H9 (cell line): Measurements from ENCODE around the gene PRR12. TPM values are rescaled to one million over a fixed set of nuclear protein-coding genes. Genes with fewer than 3 reads are reported as not detected.

Experiments used
- DNase-seq: peaks from one replicate; pipeline ENCODE4 v3.0.0-alpha.2; 2017
- H2AFZ ChIP-seq: one replicate; pipeline ENCODE4 v1.6.1; 2013; ENCODE audit warnings: mild to moderate bottlenecking, low read length, control low read depth, moderate library complexity
- H2AK5ac ChIP-seq: 2 replicates; pipeline ENCODE4 v1.6.1; 2013; ENCODE audit warnings: low read length, control low read depth, mixed read lengths; ENCODE audit not compliant: insufficient read length
- H2BK120ac ChIP-seq: one replicate; pipeline ENCODE4 v1.6.1; 2013; ENCODE audit warnings: low read depth, mild to moderate bottlenecking, low read length, control low read depth, inconsistent platforms; ENCODE audit not compliant: poor library complexity, severe bottlenecking
- H2BK12ac ChIP-seq: 2 replicates; pipeline ENCODE4 v1.6.1; 2013; ENCODE audit warnings: low read length, control low read depth, mixed read lengths, low read depth; ENCODE audit not compliant: insufficient read length
- H2BK15ac ChIP-seq: 2 replicates; pipeline ENCODE4 v1.6.1; 2013; ENCODE audit warnings: low read depth, low read length, control low read depth
- H2BK20ac ChIP-seq: one replicate; pipeline ENCODE4 v1.6.1; 2013; ENCODE audit warnings: low read depth, mild to moderate bottlenecking, low read length, control low read depth, inconsistent platforms; ENCODE audit not compliant: poor library complexity, severe bottlenecking
- H2BK5ac ChIP-seq: 2 replicates; pipeline ENCODE4 v1.6.1; 2013; ENCODE audit warnings: low read length, control low read depth, mixed read lengths; ENCODE audit not compliant: insufficient read length
- H3K14ac ChIP-seq: 2 replicates; pipeline ENCODE4 v1.6.1; 2013; ENCODE audit warnings: low read length, control low read depth; ENCODE audit not compliant: insufficient read depth
- H3K18ac ChIP-seq: 2 replicates; pipeline ENCODE4 v1.6.1; 2013; ENCODE audit warnings: low read depth, mild to moderate bottlenecking, mixed read lengths, low read length, control low read depth; ENCODE audit not compliant: insufficient read length
- H3K23ac ChIP-seq: 2 replicates; pipeline ENCODE4 v1.6.1; 2013; ENCODE audit warnings: low read length, control low read depth, mixed read lengths, low read depth; ENCODE audit not compliant: insufficient read length
- H3K23me2 ChIP-seq: 2 replicates; pipeline ENCODE4 v1.6.1; 2013; ENCODE audit warnings: low read depth, mild to moderate bottlenecking, mixed read lengths, low read length, control low read depth; ENCODE audit not compliant: insufficient read length, poor library complexity, severe bottlenecking
- H3K27ac ChIP-seq: 2 replicates; pipeline ENCODE4 v1.5.1; 2013; ENCODE audit warnings: low read length, control low read depth, mixed read lengths, low read depth; ENCODE audit not compliant: insufficient read length
- H3K27me3 ChIP-seq: 2 replicates; pipeline ENCODE4 v1.6.1; 2013; ENCODE audit warnings: low read length, control low read depth, inconsistent platforms; ENCODE audit not compliant: insufficient read depth
- H3K4ac ChIP-seq: 2 replicates; pipeline ENCODE4 v1.6.1; 2013; ENCODE audit warnings: low read depth, mild to moderate bottlenecking, control low read depth, inconsistent platforms, low read length, moderate library complexity
- H3K4me1 ChIP-seq: 2 replicates; pipeline ENCODE4 v1.6.1; 2013; ENCODE audit warnings: low read length, control low read depth, inconsistent platforms; ENCODE audit not compliant: insufficient read depth
- H3K4me2 ChIP-seq: 2 replicates; pipeline ENCODE4 v1.6.1; 2013; ENCODE audit warnings: low read length, control low read depth, mixed read lengths; ENCODE audit not compliant: insufficient read length, insufficient read depth
- H3K56ac ChIP-seq: 2 replicates; pipeline ENCODE4 v1.6.1; 2013; ENCODE audit warnings: low read depth, mild to moderate bottlenecking, mixed read lengths, low read length, control low read depth; ENCODE audit not compliant: insufficient read length
- H3K79me1 ChIP-seq: 2 replicates; pipeline ENCODE4 v1.6.1; 2013; ENCODE audit warnings: low read depth, mild to moderate bottlenecking, moderate library complexity, low read length, control low read depth, inconsistent platforms; ENCODE audit not compliant: insufficient read depth, poor library complexity, severe bottlenecking
- H3K79me2 ChIP-seq: 2 replicates; pipeline ENCODE4 v1.6.1; 2013; ENCODE audit warnings: low read length, control low read depth, inconsistent platforms; ENCODE audit not compliant: insufficient read depth
- H3K9ac ChIP-seq: 2 replicates; pipeline ENCODE4 v1.6.1; 2013; ENCODE audit warnings: low read length, control low read depth, mixed read lengths; ENCODE audit not compliant: insufficient read length; ENCODE audit errors: extremely low read depth
- H3K9me3 ChIP-seq: one replicate; pipeline ENCODE4 v1.6.1; 2013; ENCODE audit warnings: low read depth, low read length, inconsistent platforms; ENCODE audit not compliant: control insufficient read depth
- H3T11ph ChIP-seq: one replicate; pipeline ENCODE4 v1.6.1; 2013; ENCODE audit warnings: mild to moderate bottlenecking, low read length, control low read depth, inconsistent platforms
- H4K20me1 ChIP-seq: one replicate; pipeline ENCODE4 v1.6.1; 2013; ENCODE audit not compliant: control insufficient read depth, insufficient read length, insufficient read depth
- H4K5ac ChIP-seq: 2 replicates; pipeline ENCODE4 v1.6.1; 2013; ENCODE audit warnings: low read depth, mild to moderate bottlenecking, mixed read lengths, low read length, control low read depth; ENCODE audit not compliant: insufficient read length
- H4K8ac ChIP-seq: replicated peaks from 2 replicates; pipeline ENCODE4 v1.6.1; 2013; ENCODE audit warnings: low read length, control low read depth, mixed read lengths, low read depth; ENCODE audit not compliant: insufficient read length
- H4K91ac ChIP-seq: 2 replicates; pipeline ENCODE4 v1.6.1; 2013; ENCODE audit warnings: low read depth, mild to moderate bottlenecking, moderate library complexity, mixed read lengths, low read length, control low read depth; ENCODE audit not compliant: insufficient read length
- H3K27ac Mint-ChIP-seq, 3 experiments: 2 replicates in 2 of 3; 3 replicates in 1 of 3; pipeline ENCODE4 v1.8.0; 2020 to 2021; ENCODE audit warnings: mixed read lengths in 3 of 3, mild to moderate bottlenecking in 1 of 3, moderate library complexity in 1 of 3
- H3K27me3 Mint-ChIP-seq: 2 replicates; pipeline ENCODE4 v1.8.0; 2021; ENCODE audit warnings: low read depth, mild to moderate bottlenecking, moderate library complexity, mixed read lengths
- H3K36me3 Mint-ChIP-seq, 3 experiments: 2 replicates in 2 of 3; 3 replicates in 1 of 3; pipeline ENCODE4 v1.8.0; 2020 to 2021; ENCODE audit warnings: low read depth in 3 of 3, mixed read lengths in 3 of 3; ENCODE audit not compliant: insufficient read depth in 1 of 3
- H3K4me1 Mint-ChIP-seq, 2 experiments: 2 replicates each; pipeline ENCODE4 v1.8.0; 2020; ENCODE audit warnings: mixed read lengths in 2 of 2
- H3K4me3 Mint-ChIP-seq, 2 experiments: 2 replicates in 1 of 2; 3 replicates in 1 of 2; pipeline ENCODE4 v1.8.0; 2020 to 2021; ENCODE audit warnings: mild to moderate bottlenecking in 2 of 2, mixed read lengths in 2 of 2, moderate library complexity in 1 of 2
- H3K9me3 Mint-ChIP-seq, 2 experiments: 2 replicates in 1 of 2; 3 replicates in 1 of 2; pipeline ENCODE4 v1.8.0; 2020; ENCODE audit warnings: mild to moderate bottlenecking in 2 of 2, mixed read lengths in 2 of 2, moderate library complexity in 1 of 2
- CTCF ChIP-seq: fragments of 200-600 bp; sonication (generic); conservative IDR thresholded peaks from 3 replicates; pipeline ENCODE4 v1.8.0; 2021; ENCODE audit warnings: antibody characterized with exemption, mild to moderate bottlenecking
- WGBS: extraction: QIAGEN DNeasy Blood & Tissue Kit; methylation state at CpG from one replicate; pipeline ENCODE4 v1.1.7; 2013; ENCODE audit warnings: missing lambda C conversion rate, low lambda C conversion rate, mixed read lengths; ENCODE audit not compliant: insufficient read length; ENCODE audit errors: extremely low coverage; 5-methylcytosine and 5-hydroxymethylcytosine counted together
- total RNA-seq: library from RNA; stranded (reverse); gene quantifications from 2 replicates; pipeline ENCODE4 v1.2.1, GENCODE V29; 2021

The PRR12 gene
- total RNA-seq, 1 experiment from 2014 or later: 65.9 TPM

GRCh38 chr19:49656456-49657109 lies 65.6 kb downstream of the PRR12 start:
- Histone ChIP-seq H3K23ac (no peak overlapping the region), H3K4me1 (no peaks in the 10 kb centered on the region), H3T11ph (no peak overlapping the region), H3K27ac (no peak overlapping the region), H3K79me2 (no peaks in the 10 kb centered on the region), H4K91ac (no peak overlapping the region), H3K23me2 (no peaks in the 10 kb centered on the region), H2BK15ac (no peak overlapping the region), H3K27me3 (no peaks in the 10 kb centered on the region), H2BK5ac (no peak overlapping the region), H4K5ac (no peak overlapping the region), H3K9me3 (no peaks in the 10 kb centered on the region), H3K4ac (no peak overlapping the region), H2AK5ac (no peak overlapping the region), H3K79me1 (no peaks in the 10 kb centered on the region), H3K14ac (no peak overlapping the region; the same call in 1 of the 2 replicates), H2BK20ac (no peak overlapping the region), H3K18ac (no peak overlapping the region), H3K9ac (no peak overlapping the region), H4K8ac (no peak overlapping the region), H2BK120ac (no peak overlapping the region), H3K56ac (no peak overlapping the region), H2BK12ac (no peak overlapping the region), H4K20me1 (no peaks in the 10 kb centered on the region), H2AFZ (no peak overlapping the region), H3K4me2 (no peak overlapping the region)
- Mint-ChIP-seq H3K27ac (peak overlapping the region; percentile 82 to 97 (median 91); a peak in 6 of 7 replicates), H3K9me3 (peaks cover 7% of the 10 kb centered on the region in 2 experiments; a peak in 4 of 5 replicates), H3K4me3 (no peak overlapping the region; a peak in 1 of 5 replicates), H3K27me3 (no peaks in the 10 kb centered on the region), H3K4me1 (peaks cover 19 to 21% of the 10 kb centered on the region in 2 experiments), H3K36me3 (peaks cover 45 to 86% (median 84%) of the 10 kb centered on the region in 3 experiments)
- no peak for DNase-seq
- no CpG with 5 or more reads among the region's 17 CpGs for WGBS
- no peak for TF ChIP-seq CTCF
